SH-SY5Y (cell line): ENCODE measurements around the gene HYI.

Experiments
- GATA2 ChIP-seq: IDR thresholded peaks from 2 replicates; pipeline ENCODE4 v1.6.1; 2011; ENCODE audit warnings: mild to moderate bottlenecking, low read depth, low read length
- GATA3 ChIP-seq: IDR thresholded peaks from 2 replicates; pipeline ENCODE4 v1.6.1; 2011; ENCODE audit warnings: low read depth, mild to moderate bottlenecking, low read length, moderate library complexity

DNA sequence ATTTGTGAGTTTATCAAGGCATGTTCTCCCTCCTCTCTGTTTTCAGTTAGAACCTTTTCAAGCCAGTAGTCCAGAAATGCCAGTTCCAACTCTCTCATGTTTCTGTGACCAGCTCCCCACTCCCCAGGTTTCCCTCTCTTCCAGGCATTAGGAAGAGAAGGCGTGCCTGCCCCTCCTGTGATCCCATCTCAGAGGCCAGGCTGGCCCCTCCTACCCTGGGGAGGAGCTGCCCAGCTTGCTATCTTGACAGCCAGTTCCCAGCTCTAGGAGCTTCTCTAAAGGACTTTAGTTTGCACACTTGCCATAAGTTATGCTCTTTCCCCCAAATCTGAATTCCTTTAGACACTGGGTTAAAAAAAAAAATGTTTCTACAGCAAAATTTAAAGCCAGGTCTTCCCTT is 8.9 kb downstream of the HYI start:
- TF ChIP-seq GATA3: no peak
- TF ChIP-seq GATA2: no peak
